Endothelial cell of umbilical vein (primary cell): Measurements from ENCODE around the gene CAPS. TPM values are rescaled to one million over a fixed set of nuclear protein-coding genes. Genes with fewer than 3 reads are reported as not detected.

ENCODE experiments used
- BruUV-seq: library from RNA; stranded (reverse); fragments of 400-500 nt; replicated peaks from 2 replicates; lab custom pipeline; 2021; lab: Mats Ljungman, UMichigan
- CTCF ChIA-PET: fragments of 300-600, 350-600 bp; sonication (Branson Sonifier 250); formaldehyde crosslinking; loops from one replicate; lab custom pipeline; 2021; ENCODE audit warnings: antibody characterized with exemption, inconsistent platforms; lab: Charles Lee
- POLR2A ChIA-PET: fragments of 300-600, 350-600 bp; sonication (Branson Sonifier 250); formaldehyde crosslinking; loops from one replicate; lab custom pipeline; 2021; ENCODE audit warnings: antibody characterized with exemption, inconsistent platforms; lab: Charles Lee
- DNase-seq: peaks from one replicate; pipeline ENCODE4 v3.0.0-alpha.2; 2011; ENCODE audit warnings: low read depth, low spot score
- FAIRE-seq: peaks from 2 replicates; lab custom pipeline; 2011; peaks lifted over from hg19 to GRCh38; lab: Jason Lieb, UNC
- H2AFZ ChIP-seq: 2 replicates; pipeline ENCODE4 v1.6.0; 2012; ENCODE audit warnings: low read depth, low read length, control low read depth, inconsistent platforms
- H3K27ac ChIP-seq: 2 replicates; pipeline ENCODE4 v1.5.1; 2011; ENCODE audit warnings: low read depth, mild to moderate bottlenecking, control low read depth, low read length, moderate library complexity; ENCODE audit not compliant: insufficient read depth
- H3K27me3 ChIP-seq, 2 experiments: 2 replicates each; pipeline versions ENCODE4 v1.6.0 to v1.6.1; 2011; ENCODE audit warnings: low read length in 2 of 2, mixed read lengths in 1 of 2; ENCODE audit not compliant: control insufficient read depth in 2 of 2, insufficient read depth in 2 of 2
- H3K36me3 ChIP-seq, 2 experiments: 2 replicates in 1 of 2; 3 replicates in 1 of 2; pipeline ENCODE4 v1.5.1; 2011; ENCODE audit warnings: low read length in 2 of 2, mild to moderate bottlenecking in 1 of 2, moderate library complexity in 1 of 2; ENCODE audit not compliant: control insufficient read depth in 2 of 2, insufficient read depth in 2 of 2; ENCODE audit errors: extremely low read depth in 1 of 2
- H3K4me1 ChIP-seq: 3 replicates; pipeline ENCODE4 v1.5.1; 2011; ENCODE audit warnings: mild to moderate bottlenecking, low read length; ENCODE audit not compliant: control insufficient read depth, insufficient read depth; ENCODE audit errors: extremely low read depth
- H3K4me2 ChIP-seq: 2 replicates; pipeline ENCODE4 v1.6.1; 2011; ENCODE audit warnings: low read length, control low read depth, mixed read lengths; ENCODE audit not compliant: insufficient read depth
- H3K4me3 ChIP-seq, 3 experiments: fragments of 200-600 bp in 1 of 3; sonication (generic), shearing (Covaris generic) in 1 of 3; replicated peaks in 1 of 3; 2 replicates each; pipeline ENCODE4 v1.5.1; 2011 to 2016; ENCODE audit warnings: control low read depth in 3 of 3, low read length in 3 of 3, mild to moderate bottlenecking in 2 of 3, inconsistent platforms in 1 of 3, low read depth in 1 of 3, moderate library complexity in 1 of 3; ENCODE audit not compliant: insufficient read depth in 1 of 3
- H3K79me2 ChIP-seq: 2 replicates; pipeline ENCODE4 v1.6.0; 2012; ENCODE audit warnings: low read length, inconsistent platforms; ENCODE audit not compliant: control insufficient read depth, insufficient read depth
- H3K9ac ChIP-seq: replicated peaks from 2 replicates; pipeline ENCODE3; 2011; ENCODE audit warnings: low read length, control low read depth; ENCODE audit not compliant: insufficient read depth; ENCODE audit errors: extremely low read depth
- H3K9me1 ChIP-seq: replicated peaks from 3 replicates; pipeline ENCODE4 v1.6.0; 2011; ENCODE audit warnings: mild to moderate bottlenecking, low read length; ENCODE audit not compliant: control insufficient read depth, insufficient read depth; ENCODE audit errors: extremely low read depth
- H3K9me3 ChIP-seq: replicated peaks from 2 replicates; pipeline ENCODE4 v1.5.1; 2012; ENCODE audit warnings: low read length, inconsistent platforms; ENCODE audit not compliant: control insufficient read depth, insufficient read depth
- H4K20me1 ChIP-seq: replicated peaks from 2 replicates; pipeline ENCODE3; 2011; ENCODE audit warnings: mild to moderate bottlenecking, low read length; ENCODE audit not compliant: control insufficient read depth, insufficient read depth; ENCODE audit errors: extremely low read depth
- CTCF ChIP-seq, 2 donors: IDR thresholded peaks; 1 replicate in 1 of 2; 2 replicates in 1 of 2; pipeline ENCODE4 v1.5.1; 2011; ENCODE audit warnings: low read length in 2 of 2, mild to moderate bottlenecking in 2 of 2, moderate library complexity in 2 of 2, control low read depth in 1 of 2, inconsistent platforms in 1 of 2, low read depth in 1 of 2; ENCODE audit not compliant: insufficient read depth in 1 of 2; ENCODE audit errors: extremely low read depth in 1 of 2
- EZH2 ChIP-seq: IDR thresholded peaks from 2 replicates; pipeline ENCODE4 v1.6.1; 2012; ENCODE audit warnings: borderline replicate concordance, low read depth, mild to moderate bottlenecking, moderate library complexity, low read length, inconsistent platforms; ENCODE audit not compliant: severe bottlenecking
- FOS ChIP-seq: IDR thresholded peaks from 2 replicates; pipeline ENCODE4 v1.6.1; 2011; ENCODE audit warnings: mild to moderate bottlenecking, low read length, moderate library complexity, borderline replicate concordance; ENCODE audit not compliant: insufficient read depth
- GATA2 ChIP-seq: IDR thresholded peaks from 2 replicates; pipeline ENCODE4 v1.7.0; 2011; ENCODE audit warnings: low read depth, mild to moderate bottlenecking, moderate library complexity, mixed read lengths, low read length; ENCODE audit not compliant: insufficient read length, insufficient read depth
- JUN ChIP-seq: IDR thresholded peaks from 2 replicates; pipeline ENCODE4 v1.6.1; 2011; ENCODE audit warnings: borderline replicate concordance, low read depth; ENCODE audit not compliant: insufficient read length, insufficient read depth
- MAX ChIP-seq: IDR thresholded peaks from 2 replicates; pipeline ENCODE4 v1.6.1; 2011; ENCODE audit not compliant: insufficient read depth, insufficient read length
- MYC ChIP-seq: IDR thresholded peaks from one replicate; pipeline ENCODE4 v1.6.1; 2011; ENCODE audit warnings: mild to moderate bottlenecking, low read depth, low read length
- POLR2A ChIP-seq: IDR thresholded peaks from 2 replicates; pipeline ENCODE4 v1.6.1; 2012; ENCODE audit warnings: low read depth, mild to moderate bottlenecking, control low read depth, low read length
- POLR2AphosphoS5 ChIP-seq: IDR thresholded peaks from 2 replicates; pipeline ENCODE4 v1.6.1; 2012; ENCODE audit warnings: low read depth, mild to moderate bottlenecking, control low read depth, low read length, moderate library complexity; ENCODE audit not compliant: insufficient read depth
- dilution Hi-C: fragments of 300-500 bp; cut with MboI; formaldehyde crosslinking; loops from one replicate; pipeline ENCODE4 v1.15.0; 2019; ENCODE audit warnings: low sequenced_read_pairs; ENCODE audit not compliant: extremely low pct_ligation_motif_present
- intact Hi-C: fragments of 100-400 bp; cut with micrococcal nuclease; formaldehyde crosslinking; loops from one replicate; pipeline ENCODE4 v1.10.0; 2022
- polyA plus RNA-seq, 4 experiments: library from polyadenylated mRNA; depleted of rRNA in 3 of 4; stranded (reverse) in 3 of 4; unstranded in 1 of 4; fragments of >200 nt; gene quantifications; 2 replicates each; pipeline versions ENCODE4 v1.2.1 to v1.2.3, GENCODE V29; 2011 to 2012; ENCODE audit warnings: missing spikeins in 1 of 4
- total RNA-seq: library from RNA; stranded (reverse); gene quantifications from 2 replicates; pipeline ENCODE4 v1.2.3, GENCODE V29; 2021

The CAPS gene
- total and polyA plus RNA-seq, 2 donors (not counting 3 experiments of a cell fraction or from before 2014, with no cell fraction given): 6.9 to 8.9 TPM

GRCh38 chr19:5963855-5964254 lies 49.8 kb downstream of the CAPS start:
- CTCF ChIA-PET: interaction anchor here (3.0 kb wide), 1 partner anchor 59 kb away, joined by 15 read pairs; no protein-coding TSS in a partner anchor
- H3K9me1 ChIP-seq: no peaks in the 10 kb centered on the region
- DNase-seq (no peak), FAIRE-seq (no peak)
- BruUV-seq: no TSS peak
- H3K4me3 ChIP-seq: no peak overlapping the region
- TF ChIP-seq GATA2: no peak
- no peaks in the 10 kb centered on the region for H3K9me3 ChIP-seq
- dilution Hi-C loops: no loop called here
- POLR2A ChIA-PET: no interaction called here
- intact Hi-C loops: loop anchor here (5.0 kb wide), 1 partner anchor 62 kb away; the partner anchor contains the start of genes NDUFA11 and VMAC
- H3K36me3 ChIP-seq: peaks cover 0 to 3% of the 10 kb centered on the region in 2 experiments
- H3K27ac ChIP-seq: no peak overlapping the region
- peaks cover 26% of the 10 kb centered on the region for H3K4me1 ChIP-seq
- no peak overlapping the region for H2AFZ ChIP-seq
- no peaks in the 10 kb centered on the region for H3K27me3 ChIP-seq
- no peak overlapping the region for H3K4me2 ChIP-seq
- no peaks in the 10 kb centered on the region for H4K20me1 ChIP-seq
- H3K79me2 ChIP-seq: peaks cover 93% of the 10 kb centered on the region
- H3K9ac ChIP-seq: no peak overlapping the region

GRCh38 chr19:5964816-5965565 lies 50.9 kb downstream of the CAPS start:
- no peaks in the 10 kb centered on the region for H3K27me3 ChIP-seq
- H3K9ac ChIP-seq: no peak overlapping the region
- peaks cover 93% of the 10 kb centered on the region for H3K79me2 ChIP-seq
- ChIA-PET POLR2A (no interaction called here), CTCF (interaction anchor here (0.6 to 5.2 kb wide), 3 partner anchors 57 to 161 kb away, joined by 3 to 134 read pairs (median 3); no protein-coding TSS in a partner anchor)
- H3K27ac ChIP-seq: no peak overlapping the region
- H3K4me2 ChIP-seq: no peak overlapping the region
- BruUV-seq: no TSS peak
- dilution Hi-C loops: no loop called here
- FAIRE-seq (no peak), DNase-seq (no peak)
- H3K36me3 ChIP-seq: peaks cover 0 to 3% of the 10 kb centered on the region in 2 experiments
- intact Hi-C loops: loop anchor here (5.0 kb wide), 1 partner anchor 63 kb away; the partner anchor contains the start of genes NDUFA11 and VMAC
- H4K20me1 ChIP-seq: no peaks in the 10 kb centered on the region
- TF ChIP-seq GATA2 (no peak), EZH2 (no peak), FOS (no peak), MYC (no peak), JUN (no peak), POLR2AphosphoS5 (no peak), CTCF (IDR thresholded peaks at IDR 0.05; ENCODE audit: extremely low read depth in 1 of 2, insufficient read depth in 1 of 2, low read depth in 1 of 2, low read length in 2 of 2) (no peak), POLR2A (no peak), MAX (no peak)
- H3K9me3 ChIP-seq: no peaks in the 10 kb centered on the region
- H2AFZ ChIP-seq: no peak overlapping the region
- H3K4me1 ChIP-seq: peaks cover 31% of the 10 kb centered on the region
- no peak overlapping the region for H3K4me3 ChIP-seq
- H3K9me1 ChIP-seq: no peaks in the 10 kb centered on the region
